HEK293T (cell line): ENCODE data around the gene CTU1.

Source experiments
- ARNT ChIP-seq: fragments of 450-650 bp; IDR thresholded peaks from 2 replicates; pipeline ENCODE4 v1.6.1; 2017; ENCODE audit warnings: mild to moderate bottlenecking
- BHLHE40 ChIP-seq: fragments of 450-650 bp; IDR thresholded peaks from 2 replicates; pipeline ENCODE4 v1.6.1; 2016; ENCODE audit warnings: mild to moderate bottlenecking, moderate library complexity, borderline replicate concordance
- CTBP1 ChIP-seq: fragments of 450-650 bp; IDR thresholded peaks from 2 replicates; pipeline ENCODE4 v1.6.1; 2016; ENCODE audit warnings: borderline replicate concordance
- ELF4 ChIP-seq: fragments of 450-650 bp; IDR thresholded peaks from 2 replicates; pipeline ENCODE4 v1.6.1; 2017; ENCODE audit warnings: antibody characterized with exemption
- FOXA1 ChIP-seq: fragments of 450-650 bp; IDR thresholded peaks from 2 replicates; pipeline ENCODE4 v1.6.1; 2016; ENCODE audit warnings: mild to moderate bottlenecking
- FOXK2 ChIP-seq: fragments of 450-650 bp; IDR thresholded peaks from 2 replicates; pipeline ENCODE4 v1.6.1; 2016; ENCODE audit warnings: mild to moderate bottlenecking
- FOXM1 ChIP-seq: fragments of 450-650 bp; IDR thresholded peaks from 2 replicates; pipeline ENCODE4 v1.6.1; 2017; ENCODE audit warnings: mild to moderate bottlenecking, borderline replicate concordance
- L3MBTL2 ChIP-seq: fragments of 450-650 bp; conservative IDR thresholded peaks from 2 replicates; pipeline ENCODE4 v1.6.1; 2016; ENCODE audit warnings: mild to moderate bottlenecking
- NFRKB ChIP-seq: fragments of 450-650 bp; IDR thresholded peaks from 2 replicates; pipeline ENCODE4 v1.6.1; 2016; ENCODE audit warnings: mild to moderate bottlenecking, moderate library complexity
- SP1 ChIP-seq: fragments of 450-650 bp; IDR thresholded peaks from 2 replicates; pipeline ENCODE4 v1.6.1; 2017
- SUZ12 ChIP-seq: fragments of 450-650 bp; IDR thresholded peaks from 2 replicates; pipeline ENCODE4 v1.6.1; 2016; ENCODE audit warnings: mild to moderate bottlenecking
- TARDBP ChIP-seq: fragments of 450-650 bp; IDR thresholded peaks from 2 replicates; pipeline ENCODE4 v1.6.1; 2016
- ZNF384 ChIP-seq: fragments of 450-650 bp; IDR thresholded peaks from 2 replicates; pipeline ENCODE4 v1.6.1; 2016
- TF ChIP-seq, protein P1 (sequence below): fragments of 450-650 bp; IDR thresholded peaks from 2 replicates; pipeline ENCODE4 v1.6.1; 2016

DNA sequence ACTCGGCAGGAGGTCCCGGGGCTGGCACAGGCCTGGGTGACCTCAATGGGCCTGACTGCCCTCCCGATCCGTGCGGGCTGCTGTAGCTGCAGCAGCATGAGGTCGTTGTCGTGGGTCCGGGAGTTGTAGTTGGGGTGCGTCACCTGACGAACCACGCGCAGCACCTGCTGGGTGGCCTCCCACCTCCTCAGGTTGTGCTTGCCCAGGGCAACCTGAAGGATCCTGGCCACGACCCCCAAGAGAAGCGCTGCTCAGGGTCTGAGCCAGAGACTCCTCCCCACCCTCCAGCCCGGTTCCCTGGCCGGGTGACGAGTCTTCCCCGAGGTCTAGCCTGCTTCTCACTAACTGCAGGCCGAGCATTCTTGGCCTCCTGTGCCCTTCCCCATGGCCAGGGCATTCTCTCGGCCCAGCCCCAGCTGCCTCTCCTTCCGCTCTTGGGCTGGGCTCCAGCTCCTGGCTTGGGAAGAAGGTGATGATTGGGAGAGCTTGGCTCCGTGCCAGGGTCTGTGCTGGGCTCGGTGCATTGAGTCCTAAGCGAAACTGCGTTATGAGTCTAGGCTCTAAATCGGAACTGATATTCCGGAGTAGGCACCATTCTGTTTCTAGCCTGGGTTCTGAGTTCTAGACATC, 28.6 kb downstream of the CTU1 start:
- TF ChIP-seq ELF4, result no peak
- TF ChIP-seq FOXM1, result no peak
- TF ChIP-seq L3MBTL2, result no peak
- TF ChIP-seq, protein P1, sequence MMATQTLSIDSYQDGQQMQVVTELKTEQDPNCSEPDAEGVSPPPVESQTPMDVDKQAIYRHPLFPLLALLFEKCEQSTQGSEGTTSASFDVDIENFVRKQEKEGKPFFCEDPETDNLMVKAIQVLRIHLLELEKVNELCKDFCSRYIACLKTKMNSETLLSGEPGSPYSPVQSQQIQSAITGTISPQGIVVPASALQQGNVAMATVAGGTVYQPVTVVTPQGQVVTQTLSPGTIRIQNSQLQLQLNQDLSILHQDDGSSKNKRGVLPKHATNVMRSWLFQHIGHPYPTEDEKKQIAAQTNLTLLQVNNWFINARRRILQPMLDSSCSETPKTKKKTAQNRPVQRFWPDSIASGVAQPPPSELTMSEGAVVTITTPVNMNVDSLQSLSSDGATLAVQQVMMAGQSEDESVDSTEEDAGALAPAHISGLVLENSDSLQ, result no peak
- TF ChIP-seq ZNF384, result no peak
- TF ChIP-seq NFRKB, result no peak
- TF ChIP-seq SUZ12, result no peak
- no peak for TF ChIP-seq SP1
- TF ChIP-seq FOXA1, result no peak
- TF ChIP-seq TARDBP, result no peak
- TF ChIP-seq ARNT, result no peak
- no peak for TF ChIP-seq CTBP1
- no peak for TF ChIP-seq BHLHE40
- no peak for TF ChIP-seq FOXK2
